Testis (tissue), 2 donors: ENCODE results near the gene IL9.

Source experiments
- CTCF ChIP-seq, 3 experiments: fragments of 450-650 bp in 2 of 3; fragments of 200-600 bp in 1 of 3; sonication (generic) in 1 of 3; IDR thresholded peaks; one replicate each; pipeline ENCODE4 v1.5.1; 2016 to 2019; ENCODE audit warnings: antibody characterized with exemption in 3 of 3, mild to moderate bottlenecking in 2 of 3, moderate library complexity in 1 of 3
- POLR2A ChIP-seq: fragments of 450-650 bp; IDR thresholded peaks from one replicate; pipeline ENCODE4 v1.6.1; 2017; ENCODE audit warnings: antibody characterized with exemption, mild to moderate bottlenecking, moderate library complexity

- TF ChIP-seq CTCF (IDR thresholded peaks at IDR 0.05) = no peak
- TF ChIP-seq POLR2A = no peak
Observed at GRCh38 chr5:135891268-135891667, 4.4 kb downstream of the IL9 start.
